Kidney (tissue), 14 donors: ENCODE measurements around the gene C11orf91. TPM values are rescaled to one million over a fixed set of nuclear protein-coding genes. Genes with fewer than 3 reads are reported as not detected.

Experiments used
- DNase-seq, 5 donors: peaks; one replicate each; pipeline ENCODE4 v3.0.0-alpha.2; 2013 to 2020
- FAIRE-seq: peaks from 2 replicates; lab custom pipeline; 2012; peaks lifted over from hg19 to GRCh38; lab: Jason Lieb, UNC
- H3K27ac ChIP-seq, 2 donors: one replicate each; pipeline ENCODE4 v1.7.0; 2013; ENCODE audit warnings: low read depth in 2 of 2, low read length in 2 of 2, inconsistent platforms in 1 of 2
- H3K27me3 ChIP-seq: one replicate; pipeline ENCODE4 v1.7.1; 2013; ENCODE audit warnings: low read length, inconsistent platforms; ENCODE audit not compliant: control insufficient read depth, insufficient read depth
- H3K36me3 ChIP-seq, 3 donors: one replicate each; pipeline versions ENCODE4 v1.7.0 to v1.7.1; 2013; ENCODE audit warnings: low read length in 3 of 3, control low read depth in 1 of 3, inconsistent platforms in 1 of 3; ENCODE audit not compliant: insufficient read depth in 3 of 3, control insufficient read depth in 2 of 3
- H3K4me1 ChIP-seq, 3 donors: one replicate each; pipeline versions ENCODE4 v1.7.0 to v1.7.1; 2013; ENCODE audit warnings: low read length in 3 of 3, inconsistent platforms in 1 of 3, low read depth in 1 of 3; ENCODE audit not compliant: control insufficient read depth in 2 of 3, insufficient read depth in 2 of 3
- H3K4me3 ChIP-seq, 3 donors: one replicate each; pipeline versions ENCODE4 v1.7.0 to v1.8.1; 2013; ENCODE audit warnings: low read length in 3 of 3, control low read depth in 1 of 3, inconsistent platforms in 1 of 3
- H3K9ac ChIP-seq, 3 donors: one replicate each; pipeline versions ENCODE4 v1.7.0 to v1.7.1; 2013; ENCODE audit warnings: low read length in 3 of 3, control low read depth in 1 of 3, inconsistent platforms in 1 of 3
- H3K9me3 ChIP-seq, 3 donors: one replicate each; pipeline versions ENCODE4 v1.7.0 to v1.7.1; 2013; ENCODE audit warnings: low read length in 3 of 3, control low read depth in 1 of 3, inconsistent platforms in 1 of 3; ENCODE audit not compliant: control insufficient read depth in 2 of 3, insufficient read depth in 1 of 3
- intact Hi-C: fragments of 100-400 bp; cut with DNase I; formaldehyde crosslinking; loops from one replicate; pipeline ENCODE4 v1.11.1; 2022
- polyA plus RNA-seq: library from polyadenylated mRNA; stranded (reverse); fragments of 350-450 nt; fragmentation: Illumina TruSeq; extraction: RNeasy Lipid Tissue Mini Kit (QIAGEN cat#74804); gene quantifications from one replicate; pipeline ENCODE4 v1.2.3, GENCODE V29; 2014; ENCODE audit warnings: low read depth, low replicate concordance; ENCODE audit not compliant: insufficient read depth
- total RNA-seq: library from RNA; stranded (reverse); fragmentation: NEBNext Ultra II Directional; extraction: Animal tissue kit (Norgen Biotek cat#: 25700); gene quantifications from one replicate; pipeline ENCODE4 v1.2.1, GENCODE V29; 2021
- TF ChIP-seq, protein P1 (sequence below): IDR thresholded peaks from 3 replicates; pipeline ENCODE4 v1.5.1; 2012; ENCODE audit warnings: mild to moderate bottlenecking, moderate library complexity, borderline replicate concordance; ENCODE audit not compliant: insufficient read depth; ENCODE audit errors: extremely low read depth
- donor health status: control.
- donor health status: control.
- donor health status: control.
- donor health status: control.
- donor health status: control.
- donor health status: DM: yes; HTN: yes; CAD: no.
- donor health status: Normal renal cell carcinoma (clear cell type).

Gene C11orf91
- total and polyA plus RNA-seq, 2 donors from 2014 or later: not detected

DNA sequence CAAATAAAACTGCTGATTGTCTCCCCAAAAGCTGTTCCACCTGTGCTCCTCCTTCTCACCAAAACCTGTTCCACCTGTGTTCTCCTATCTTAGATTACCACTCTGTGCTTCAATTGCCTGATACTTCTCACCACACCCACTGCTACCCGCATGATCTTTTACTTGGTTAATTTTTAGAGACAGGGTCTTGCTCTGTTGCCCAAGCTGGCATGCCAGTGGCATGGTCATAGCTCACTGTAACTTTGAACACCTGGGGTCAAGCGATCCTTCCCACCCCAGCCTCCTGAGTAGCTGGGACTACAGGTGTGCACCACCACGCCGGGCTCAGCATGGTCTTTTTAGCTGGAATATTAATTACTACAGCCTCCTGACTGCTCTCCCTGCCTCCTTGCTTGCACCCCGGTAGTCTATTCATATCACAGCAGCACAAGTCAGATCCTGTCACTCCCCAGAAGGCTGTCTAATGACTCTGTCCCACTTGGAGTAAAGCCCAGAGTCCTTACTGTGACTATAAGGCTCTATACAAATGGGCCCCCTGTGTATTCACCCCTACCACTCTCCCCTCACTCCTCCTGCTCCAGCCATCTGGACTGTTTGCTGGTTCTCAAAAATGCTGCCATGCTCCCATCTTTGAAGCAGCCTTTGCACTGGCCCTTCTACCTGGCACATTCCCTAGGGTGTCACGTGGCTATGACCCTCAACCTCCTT lies 3.5 kb downstream of the C11orf91 start:
- no peaks in the 10 kb centered on the region for H3K9me3 ChIP-seq
- H3K36me3 ChIP-seq: no peaks in the 10 kb centered on the region
- peaks cover 6 to 39% (median 38%) of the 10 kb centered on the region in 3 donors for H3K4me1 ChIP-seq
- H3K27ac ChIP-seq: peak overlapping the region; percentile 73 to 92
- TF ChIP-seq, protein P1, sequence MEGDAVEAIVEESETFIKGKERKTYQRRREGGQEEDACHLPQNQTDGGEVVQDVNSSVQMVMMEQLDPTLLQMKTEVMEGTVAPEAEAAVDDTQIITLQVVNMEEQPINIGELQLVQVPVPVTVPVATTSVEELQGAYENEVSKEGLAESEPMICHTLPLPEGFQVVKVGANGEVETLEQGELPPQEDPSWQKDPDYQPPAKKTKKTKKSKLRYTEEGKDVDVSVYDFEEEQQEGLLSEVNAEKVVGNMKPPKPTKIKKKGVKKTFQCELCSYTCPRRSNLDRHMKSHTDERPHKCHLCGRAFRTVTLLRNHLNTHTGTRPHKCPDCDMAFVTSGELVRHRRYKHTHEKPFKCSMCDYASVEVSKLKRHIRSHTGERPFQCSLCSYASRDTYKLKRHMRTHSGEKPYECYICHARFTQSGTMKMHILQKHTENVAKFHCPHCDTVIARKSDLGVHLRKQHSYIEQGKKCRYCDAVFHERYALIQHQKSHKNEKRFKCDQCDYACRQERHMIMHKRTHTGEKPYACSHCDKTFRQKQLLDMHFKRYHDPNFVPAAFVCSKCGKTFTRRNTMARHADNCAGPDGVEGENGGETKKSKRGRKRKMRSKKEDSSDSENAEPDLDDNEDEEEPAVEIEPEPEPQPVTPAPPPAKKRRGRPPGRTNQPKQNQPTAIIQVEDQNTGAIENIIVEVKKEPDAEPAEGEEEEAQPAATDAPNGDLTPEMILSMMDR: no peak
- peak overlapping the region in 1 of 3 donors; percentile 57 for H3K4me3 ChIP-seq
- H3K9ac ChIP-seq: peak overlapping the region in 1 of 3 donors; percentile 51
- FAIRE-seq (no peak), DNase-seq (no peak)
- no peaks in the 10 kb centered on the region for H3K27me3 ChIP-seq
- intact Hi-C loops: no loop called here

GRCh38 chr11:33696411-33696810 lies 4.2 kb downstream of the C11orf91 start:
- peak overlapping the region in 2 of 3 donors; percentile 57 to 60 for H3K4me3 ChIP-seq
- no peaks in the 10 kb centered on the region for H3K27me3 ChIP-seq
- H3K36me3 ChIP-seq: no peaks in the 10 kb centered on the region
- H3K4me1 ChIP-seq: peaks cover 4 to 41% (median 38%) of the 10 kb centered on the region in 3 donors
- DNase-seq (no peak), FAIRE-seq (no peak)
- intact Hi-C loops: no loop called here
- TF ChIP-seq, protein P1: no peak
- H3K27ac ChIP-seq: peak overlapping the region; percentile 73 to 92
- H3K9me3 ChIP-seq: no peaks in the 10 kb centered on the region
- peak overlapping the region in 1 of 3 donors; percentile 51 for H3K9ac ChIP-seq

- TF ChIP-seq, protein P1: no peak
- H3K27ac ChIP-seq: peak overlapping the region; percentile 73 to 92
- H3K9ac ChIP-seq: peak overlapping the region in 1 of 3 donors; percentile 54
- FAIRE-seq (no peak), DNase-seq (peak in 2 of 5 donors; percentile 35 to 93)
- intact Hi-C loops: no loop called here
- H3K9me3 ChIP-seq: no peaks in the 10 kb centered on the region
- H3K36me3 ChIP-seq: no peaks in the 10 kb centered on the region
- peak overlapping the region in 2 of 3 donors; percentile 47 for H3K4me3 ChIP-seq
- peaks cover 0 to 49% (median 40%) of the 10 kb centered on the region in 3 donors for H3K4me1 ChIP-seq
- no peaks in the 10 kb centered on the region for H3K27me3 ChIP-seq
Measured at GRCh38 chr11:33695051-33695566, 5.5 kb downstream of the C11orf91 start.
